Measurements from ENCODE around the gene LPIN1. TPM values are rescaled to one million over a fixed set of nuclear protein-coding genes. Genes with fewer than 3 reads are reported as not detected.
"Not testable (repeated sequence)": the region's sequence is repeated elsewhere in the genome, so short reads cannot be mapped to it uniquely, and the experiment has no call there.

The LPIN1 gene
- total RNA-seq, 1 donor from 2014 or later: 62.9 TPM

- intact Hi-C loops (cut with DNase I): no loop called here
- no peak for DNase-seq
- H3K27me3 ChIP-seq: peaks cover 4% of the 10 kb centered on the region
- H3K27ac ChIP-seq: no peak overlapping the region
- no peaks in the 10 kb centered on the region for H3K9me3 ChIP-seq
- no peaks in the 10 kb centered on the region for H3K36me3 ChIP-seq
- H3K4me3 ChIP-seq: no peak overlapping the region
- ATAC-seq: no peak
- no peaks in the 10 kb centered on the region for H3K4me1 ChIP-seq
- no peak for TF ChIP-seq CTCF (IDR thresholded peaks at IDR 0.05)
These were observed 13.8 kb upstream of the LPIN1 start for GRCh38 chr2:11732587-11732986.

GRCh38 chr2:11737852-11738251 lies 8.6 kb upstream of the LPIN1 start:
- H3K27ac ChIP-seq; H3K4me1 ChIP-seq; DNase-seq; intact Hi-C loops (cut with DNase I); H3K36me3 ChIP-seq; H3K9me3 ChIP-seq; H3K4me3 ChIP-seq; ATAC-seq; H3K27me3 ChIP-seq: not testable (repeated sequence)

GRCh38 chr2:11738589-11739436 lies 7.6 kb upstream of the LPIN1 start:
- Histone ChIP-seq H3K4me1 (peaks cover 14% of the 10 kb centered on the region), H3K27me3 (no peaks in the 10 kb centered on the region), H3K9me3 (no peaks in the 10 kb centered on the region), H3K27ac (peak overlapping the region; percentile 49), H3K36me3 (no peaks in the 10 kb centered on the region), H3K4me3 (no peak overlapping the region)
- peak; percentile 91 for ATAC-seq
- peak; percentile 49 for TF ChIP-seq CTCF (IDR thresholded peaks at IDR 0.05)
- intact Hi-C loops (cut with DNase I): no loop called here
- peak; percentile 83 for DNase-seq

GRCh38 chr2:11740723-11741122 lies 5.7 kb upstream of the LPIN1 start:
- no peak for TF ChIP-seq CTCF (IDR thresholded peaks at IDR 0.05)
- DNase-seq: no peak
- no peak overlapping the region for H3K27ac ChIP-seq
- no peaks in the 10 kb centered on the region for H3K36me3 ChIP-seq
- H3K4me3 ChIP-seq: no peak overlapping the region
- H3K4me1 ChIP-seq: peaks cover 30% of the 10 kb centered on the region
- no peaks in the 10 kb centered on the region for H3K9me3 ChIP-seq
- no peaks in the 10 kb centered on the region for H3K27me3 ChIP-seq
- intact Hi-C loops (cut with DNase I): no loop called here
- no peak for ATAC-seq

- DNase-seq (no peak), ATAC-seq (no peak)
- TF ChIP-seq CTCF (IDR thresholded peaks at IDR 0.05): no peak
- H3K9me3 ChIP-seq: no peaks in the 10 kb centered on the region
- no peak overlapping the region for H3K4me3 ChIP-seq
- intact Hi-C loops (cut with DNase I): no loop called here
- H3K27ac ChIP-seq: no peak overlapping the region
- H3K4me1 ChIP-seq: peaks cover 40% of the 10 kb centered on the region
- H3K36me3 ChIP-seq: no peaks in the 10 kb centered on the region
- H3K27me3 ChIP-seq: no peaks in the 10 kb centered on the region
These were observed 4.1 kb upstream of the LPIN1 start for GRCh38 chr2:11742317-11742701.

GRCh38 chr2:11742702-11743357 lies 3.6 kb upstream of the LPIN1 start:
- DNase-seq (no peak), ATAC-seq (no peak)
- Histone ChIP-seq H3K4me1 (peaks cover 45% of the 10 kb centered on the region), H3K36me3 (no peaks in the 10 kb centered on the region), H3K4me3 (no peak overlapping the region), H3K27ac (no peak overlapping the region), H3K27me3 (no peaks in the 10 kb centered on the region), H3K9me3 (no peaks in the 10 kb centered on the region)
- TF ChIP-seq CTCF (IDR thresholded peaks at IDR 0.05): no peak
- intact Hi-C loops (cut with DNase I): no loop called here
